Stimulated activated CD8-positive, alpha-beta memory T cell treated with anti-CD3 and anti-CD28 coated beads, Interleukin-7, amount 100 ng/mL, for 24 hours (primary cell): ENCODE measurements around the gene UPK2.
"Not testable (repeated sequence)": the region's sequence is repeated elsewhere in the genome, so short reads cannot be mapped to it uniquely, and the experiment has no call there.

ENCODE experiments used
- DNase-seq: peaks from one replicate; pipeline ENCODE4 v3.0.0-alpha.2; 2020; ENCODE audit warnings: low read depth

Gene UPK2

DNA sequence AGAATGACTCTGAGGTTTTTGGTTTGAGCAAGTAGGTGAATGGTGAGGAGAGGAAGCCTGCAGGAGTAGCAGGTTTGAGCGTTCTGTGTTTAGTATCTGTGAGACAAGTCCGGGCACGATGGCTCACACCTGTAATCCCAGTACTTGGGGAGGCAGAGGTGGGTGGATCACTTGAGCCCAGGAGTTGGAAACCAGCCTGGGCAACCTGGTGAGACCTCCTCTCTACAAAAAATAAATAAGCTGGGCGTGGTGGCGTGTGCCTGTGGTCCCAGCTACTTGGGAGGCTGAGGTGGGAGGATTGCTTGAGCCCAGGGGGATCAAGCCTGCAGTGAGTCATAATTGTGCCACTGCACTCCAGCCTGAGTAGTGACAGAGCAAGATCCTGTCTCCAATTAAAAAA lies 32.2 kb downstream of the UPK2 start:
- no peak for DNase-seq

DNA sequence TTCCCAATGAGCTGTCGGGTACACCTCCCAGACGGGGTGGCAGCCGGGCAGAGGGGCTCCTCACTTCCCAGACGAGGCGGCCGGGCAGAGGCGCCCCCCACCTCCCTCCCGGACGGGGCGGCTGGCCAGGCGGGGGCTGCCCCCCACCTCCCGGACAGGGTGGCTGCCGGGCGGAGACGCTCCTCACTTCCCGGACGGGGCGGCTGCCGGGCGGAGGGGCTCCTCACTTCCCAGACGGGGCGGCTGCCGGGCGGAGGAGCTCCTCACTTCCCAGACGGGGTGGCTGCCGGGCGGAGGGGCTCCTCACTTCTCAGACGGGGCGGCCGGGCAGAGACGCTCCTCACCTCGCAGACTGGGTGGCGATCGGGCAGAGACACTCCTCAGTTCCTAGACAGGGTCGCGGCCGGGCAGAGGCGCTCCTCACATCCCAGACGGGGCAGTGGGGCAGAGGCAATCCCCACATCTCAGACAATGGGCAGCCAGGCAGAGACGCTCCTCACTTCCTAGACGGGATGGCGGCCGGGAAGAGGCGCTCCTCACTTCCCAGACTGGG lies 35.5 kb downstream of the UPK2 start:
- not testable (repeated sequence) for DNase-seq

DNA sequence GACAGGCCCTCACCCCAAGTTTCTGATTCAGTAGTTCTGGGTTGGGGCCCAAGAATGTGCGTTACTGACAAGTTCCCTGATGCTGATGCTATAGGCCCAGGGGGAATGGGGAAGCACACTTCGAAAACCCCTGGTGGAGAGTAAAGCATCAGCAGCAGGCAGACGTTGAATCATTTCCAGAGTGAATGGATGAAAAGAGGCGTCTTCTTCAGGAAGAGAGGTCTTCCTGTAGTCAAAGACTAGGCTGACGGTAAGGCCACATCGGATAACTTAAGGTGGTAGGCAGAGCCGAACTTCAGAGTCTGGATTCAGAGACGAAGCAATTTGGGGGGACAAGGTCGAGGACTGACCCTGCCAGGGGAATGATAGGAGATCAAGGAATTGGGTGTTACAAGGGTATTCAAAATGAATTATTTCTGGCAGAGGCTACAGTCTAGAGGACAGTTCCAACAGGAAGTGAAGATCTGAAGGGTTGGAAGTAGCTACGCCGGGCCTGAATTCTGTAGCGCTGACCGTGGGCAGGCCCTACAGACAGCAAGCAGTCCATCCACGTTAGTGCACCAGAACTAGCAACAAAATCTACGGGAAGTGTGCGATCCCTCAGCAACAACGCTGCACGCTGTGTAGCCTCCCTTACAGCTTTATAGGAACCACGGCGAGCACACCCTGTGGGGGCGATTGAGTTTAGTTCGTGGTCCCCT lies 41.0 kb downstream of the UPK2 start:
- DNase-seq, result no peak

DNA sequence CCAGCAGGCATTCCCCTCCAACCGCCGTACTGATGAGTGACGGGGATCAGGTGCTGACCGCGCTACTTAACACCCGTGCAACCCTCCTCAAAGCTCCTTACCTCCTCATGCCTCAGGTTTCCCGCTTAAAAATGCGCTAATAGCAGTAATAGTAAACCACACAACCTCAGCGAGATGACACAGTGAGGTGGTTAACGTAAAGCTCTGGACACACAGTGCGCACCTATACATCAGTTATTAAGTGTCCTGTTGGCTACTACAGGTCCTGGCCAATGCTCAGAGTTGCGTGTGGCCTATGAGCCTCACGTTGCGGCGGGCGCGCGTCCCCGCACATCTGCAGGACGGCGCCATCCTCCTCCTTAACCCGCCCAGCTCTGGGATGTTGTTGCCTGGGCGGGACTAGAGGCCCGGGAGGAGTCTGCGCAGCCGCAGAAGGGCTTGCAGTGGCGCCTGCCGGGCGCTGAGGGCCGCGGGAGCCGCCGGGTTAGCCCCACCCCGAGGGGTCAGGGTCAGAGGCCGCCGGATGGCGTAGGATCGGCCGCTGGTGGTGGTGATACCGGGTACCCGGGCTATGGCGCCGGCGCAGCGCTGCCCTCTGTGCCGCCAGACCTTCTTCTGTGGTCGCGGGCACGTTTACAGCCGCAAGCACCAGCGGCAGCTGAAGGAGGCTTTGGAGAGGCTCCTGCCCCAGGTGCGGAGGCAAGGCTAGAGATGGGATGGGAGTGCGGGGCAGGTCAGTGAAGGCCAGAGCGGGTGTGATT lies 41.7 kb downstream of the UPK2 start, which contains the start of gene CENATAC:
Gene CENATAC (plus strand): TSS at position 512 of the 761 bp plus-strand sequence. CDS start 60 bp downstream, at position 572.
- peak; percentile 91 for DNase-seq

DNA sequence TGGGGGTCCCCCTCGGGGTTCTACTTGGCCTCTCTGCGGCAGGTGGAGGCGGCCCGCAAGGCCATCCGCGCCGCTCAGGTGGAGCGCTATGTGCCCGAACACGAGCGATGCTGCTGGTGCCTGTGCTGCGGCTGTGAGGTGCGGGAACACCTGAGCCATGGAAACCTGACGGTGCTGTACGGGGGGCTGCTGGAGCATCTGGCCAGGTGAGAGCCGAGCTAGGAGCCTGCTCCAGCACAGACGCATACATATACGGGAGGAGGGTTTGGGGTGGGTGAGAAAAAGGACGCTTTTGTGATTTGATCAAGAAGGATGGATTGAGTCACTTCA lies 42.3 kb downstream of the UPK2 start:
- no peak for DNase-seq

DNA sequence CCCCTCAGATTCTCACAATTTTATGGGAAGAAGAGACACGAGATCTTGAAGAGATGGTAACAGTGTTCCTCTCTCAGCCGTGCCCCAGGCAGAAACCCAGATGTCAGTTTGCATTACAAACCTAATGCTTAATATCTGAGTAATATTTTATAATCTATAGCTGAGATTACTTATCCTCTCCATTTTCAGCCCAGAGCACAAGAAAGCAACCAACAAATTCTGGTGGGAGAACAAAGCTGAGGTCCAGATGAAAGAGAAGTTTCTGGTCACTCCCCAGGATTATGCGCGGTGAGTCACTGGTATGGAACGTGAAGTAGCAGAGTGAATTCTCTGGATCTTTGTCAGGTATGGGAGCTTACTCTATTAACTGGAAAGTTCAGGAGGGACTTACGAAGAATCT lies 42.7 kb downstream of the UPK2 start:
- no peak for DNase-seq

DNA sequence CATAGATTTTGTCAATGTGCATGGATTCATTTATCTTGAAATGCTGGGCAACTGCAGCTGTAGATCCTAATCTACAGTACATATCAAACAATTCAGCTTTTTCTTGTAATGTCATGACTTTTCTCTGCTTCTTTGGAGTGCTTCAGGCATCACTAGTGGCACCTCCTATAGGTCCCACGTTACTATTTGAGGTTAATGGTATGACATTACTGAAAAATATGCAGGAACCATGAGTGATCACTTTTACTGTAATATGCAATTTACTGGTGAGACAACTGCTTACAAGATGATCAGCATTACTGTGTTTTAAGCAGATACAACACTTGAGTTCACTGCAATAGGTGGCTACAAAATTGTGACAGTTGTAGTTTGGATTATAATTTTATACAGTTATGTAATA lies 44.8 kb downstream of the UPK2 start:
- no peak for DNase-seq

DNA sequence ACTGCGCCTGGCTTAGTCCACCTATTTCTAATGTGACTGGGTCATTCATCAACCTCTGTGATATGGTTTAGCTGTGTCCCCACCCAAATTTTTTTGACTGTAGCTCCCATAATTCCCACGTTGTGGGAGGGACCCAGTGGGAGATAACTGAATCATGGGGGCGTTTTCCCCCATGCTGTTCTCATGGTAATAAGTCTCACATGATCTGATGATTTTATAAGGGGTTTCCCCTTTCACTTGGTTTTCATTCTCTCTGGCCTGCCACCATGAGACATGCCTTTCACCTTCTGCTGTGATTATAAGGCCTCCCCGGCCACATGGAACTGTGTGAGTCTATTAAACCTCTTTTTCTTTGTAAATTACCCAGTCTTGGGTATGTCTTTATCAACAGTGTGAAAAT lies 50.6 kb downstream of the UPK2 start:
- DNase-seq, result no peak
